Measurements from ENCODE around the gene JARID2. TPM values are rescaled to one million over a fixed set of nuclear protein-coding genes. Genes with fewer than 3 reads are reported as not detected.
A peak's percentile ranks its signal among the peaks of the same experiment; 100 is the strongest.

Gene JARID2
- total and polyA plus RNA-seq, 9 of the 15 experiments (the other 6 are each of a cell fraction or from before 2014, with no cell fraction given), result 5.0 to 29.0 (median 15.6) TPM

GRCh38 chr6:15410752-15411151 is 164.9 kb downstream of the JARID2 start:
- H3K4me3 ChIP-seq, result no peak overlapping the region
- H3K36me3 ChIP-seq (ENCODE audit: control insufficient read depth, insufficient read depth, low read length), result peaks cover 19% of the 10 kb centered on the region; the same call in 2 of the 3 replicates
- ChIA-PET CTCF (ENCODE audit: low intra/inter-chr PET ratio) (no interaction called here), POLR2A (interaction anchor here (1.1 to 4.0 kb wide), 4 partner anchors 10 to 22 kb away, joined by 3 to 17 read pairs (median 8); no protein-coding TSS in a partner anchor)
- no peaks in the 10 kb centered on the region for H3K27me3 ChIP-seq (ENCODE audit: control insufficient read depth in 2 of 2, insufficient read depth in 2 of 2, low read length in 2 of 2)
- peaks cover 17% of the 10 kb centered on the region; the same call in 1 of the 2 replicates for H4K20me1 ChIP-seq (replicated peaks; ENCODE audit: control insufficient read depth, insufficient read depth, low read length)
- H3K27ac ChIP-seq (ENCODE audit: extremely low read depth, low read depth, low read length), result peak overlapping the region; percentile 7; the same call in 1 of the 3 replicates
- FAIRE-seq (no peak), DNase-seq (ENCODE audit: extremely low read depth in 1 of 4, low spot score in 3 of 4) (no peak), ATAC-seq (no peak)
- WGBS (ENCODE audit: insufficient coverage, low coverage, missing lambda C conversion rate), result 0% methylated on average over 1 of the region's 1 CpG
- intact Hi-C loops (cut with micrococcal nuclease), result no loop called here
- no TSS peak for BruUV-seq (replicated peaks)
- H3K4me2 ChIP-seq (ENCODE audit: insufficient read depth, low read length), result no peak overlapping the region
- no peaks in the 10 kb centered on the region for H3K9me3 ChIP-seq (replicated peaks; ENCODE audit: control insufficient read depth, insufficient read depth, low read depth, low read length)
- in situ Hi-C loops (cut with MboI), result no loop called here
- no peaks in the 10 kb centered on the region for H3K9me1 ChIP-seq (ENCODE audit: control insufficient read depth, insufficient read depth, low read length)
- peaks cover 8 to 46% of the 10 kb centered on the region in 2 experiments for H3K4me1 ChIP-seq (replicated peaks in 1 of 2; ENCODE audit: control insufficient read depth in 2 of 2, insufficient read depth in 2 of 2, low read length in 2 of 2)
- H2AFZ ChIP-seq (ENCODE audit: low read depth, low read length), result no peak overlapping the region
- H3K9ac ChIP-seq (ENCODE audit: insufficient read depth in 1 of 2, low read depth in 2 of 2, low read length in 2 of 2), result 0 out of 4 replicates have a peak overlapping the region, but pooled peaks of 1 of the 2 experiments have one; percentile 9
- peaks cover 73% of the 10 kb centered on the region for H3K79me2 ChIP-seq (ENCODE audit: control insufficient read depth, insufficient read depth, low read length)
- no peak for TF ChIP-seq ZNF354B (CRISPR knock-in tag; IDR thresholded peaks at IDR 0.05)
- TF ChIP-seq ZNF668 (CRISPR knock-in tag; IDR thresholded peaks at IDR 0.05), result no peak
- no peak for TF ChIP-seq CGGBP1 (CRISPR knock-in tag; IDR thresholded peaks at IDR 0.05)
- no peak for TF ChIP-seq FOXP4 (CRISPR knock-in tag; IDR thresholded peaks at IDR 0.05; ENCODE audit: borderline replicate concordance)
- TF ChIP-seq CBX3 (IDR thresholded peaks at IDR 0.05; ENCODE audit: borderline replicate concordance in 1 of 2, low read length in 2 of 2), result no peak
- TF ChIP-seq MEIS2 (IDR thresholded peaks at IDR 0.05; ENCODE audit: partially characterized antibody), result peak; percentile 13
- TF ChIP-seq ARID1B (IDR thresholded peaks at IDR 0.05), result peak; percentile 41; the same call in 1 of the 2 replicates
- TF ChIP-seq GTF2E2 (tag; IDR thresholded peaks at IDR 0.05), result peak; percentile 35; the same call in 1 of the 2 replicates
- peak; percentile 21; the same call in 1 of the 2 replicates for TF ChIP-seq SMARCE1 (IDR thresholded peaks at IDR 0.05)
- TF ChIP-seq MBD1 (CRISPR knock-in tag; IDR thresholded peaks at IDR 0.05), result no peak
- peak; percentile 76 for TF ChIP-seq HMBOX1 (IDR thresholded peaks at IDR 0.05)
- no peak for TF ChIP-seq RFX5 (IDR thresholded peaks at IDR 0.05; ENCODE audit: low read depth, low read length)
- TF ChIP-seq SOX6 (IDR thresholded peaks at IDR 0.05), result peak; percentile 32; the same call in 1 of the 2 replicates
- no peak for TF ChIP-seq ADNP (tag; IDR thresholded peaks at IDR 0.05)
- TF ChIP-seq RBM34 (IDR thresholded peaks at IDR 0.05; ENCODE audit: borderline replicate concordance, insufficient read depth, low read length), result no peak
- TF ChIP-seq TCF3 (CRISPR knock-in tag; IDR thresholded peaks at IDR 0.05), result 0 out of 2 replicates have a peak, but pooled peaks have one; percentile 12
- TF ChIP-seq ETV6 (IDR thresholded peaks at IDR 0.05; ENCODE audit: borderline replicate concordance in 1 of 2, low read depth in 2 of 2, low read length in 1 of 2), result 0 out of 4 replicates have a peak, but pooled peaks of 1 of the 2 experiments have one; percentile 56
- no peak for TF ChIP-seq ETV6 (CRISPR knock-in tag; IDR thresholded peaks at IDR 0.05; ENCODE audit: borderline replicate concordance)
- 0 out of 2 replicates have a peak, but pooled peaks have one; percentile 23 for TF ChIP-seq SMARCA4 (IDR thresholded peaks at IDR 0.05)

All from K562 (cell line).